Spleen (tissue), 7 donors: ENCODE results near the gene PPA2.

Experiments used
- POLR2AphosphoS5 ChIP-seq, 3 donors: sonication (generic); formaldehyde crosslinking; IDR thresholded peaks; one replicate each; pipeline ENCODE4 v1.5.1; 2017; ENCODE audit warnings: antibody characterized with exemption in 3 of 3
- TF ChIP-seq, protein P1 (sequence below), 11 experiments: fragments of 200-600 bp in 7 of 11; fragments of 450-650 bp in 4 of 11; sonication (generic) in 4 of 11; IDR thresholded peaks in 8 of 11; conservative IDR thresholded peaks in 3 of 11; 1 replicate in 7 of 11; 2 replicates in 4 of 11; pipeline versions ENCODE4 v1.4.0 to v1.8.0; 2016 to 2021; ENCODE audit warnings: antibody characterized with exemption in 11 of 11, inconsistent platforms in 4 of 11, mild to moderate bottlenecking in 1 of 11
- donor health status: DM: no; HTN: no; CAD: no; lungs with moderate emphysema.
- donor health status: DM: no; HTN: no; CAD: no.
- donor health status: DM: no; HTN: no; CAD: no.

DNA sequence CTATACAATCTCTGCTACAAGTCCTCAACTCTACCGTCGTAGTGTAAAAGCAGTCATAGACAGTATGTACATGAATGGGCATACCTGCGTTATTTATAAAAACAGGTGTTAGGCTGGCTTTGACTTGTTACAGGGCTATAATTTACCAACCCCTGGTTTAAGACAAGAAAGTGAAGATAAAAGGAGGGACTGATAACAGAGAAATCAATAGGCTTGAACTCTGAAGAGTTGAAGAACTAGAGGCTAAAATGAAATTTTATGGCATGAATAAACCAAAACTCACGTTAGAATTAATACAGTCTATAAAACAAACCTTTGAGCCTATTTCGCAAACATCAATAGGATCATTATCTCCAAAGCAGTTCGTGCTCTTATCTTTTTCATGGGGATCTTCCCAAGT, 36.2 kb downstream of the PPA2 start:
- TF ChIP-seq, protein P1, sequence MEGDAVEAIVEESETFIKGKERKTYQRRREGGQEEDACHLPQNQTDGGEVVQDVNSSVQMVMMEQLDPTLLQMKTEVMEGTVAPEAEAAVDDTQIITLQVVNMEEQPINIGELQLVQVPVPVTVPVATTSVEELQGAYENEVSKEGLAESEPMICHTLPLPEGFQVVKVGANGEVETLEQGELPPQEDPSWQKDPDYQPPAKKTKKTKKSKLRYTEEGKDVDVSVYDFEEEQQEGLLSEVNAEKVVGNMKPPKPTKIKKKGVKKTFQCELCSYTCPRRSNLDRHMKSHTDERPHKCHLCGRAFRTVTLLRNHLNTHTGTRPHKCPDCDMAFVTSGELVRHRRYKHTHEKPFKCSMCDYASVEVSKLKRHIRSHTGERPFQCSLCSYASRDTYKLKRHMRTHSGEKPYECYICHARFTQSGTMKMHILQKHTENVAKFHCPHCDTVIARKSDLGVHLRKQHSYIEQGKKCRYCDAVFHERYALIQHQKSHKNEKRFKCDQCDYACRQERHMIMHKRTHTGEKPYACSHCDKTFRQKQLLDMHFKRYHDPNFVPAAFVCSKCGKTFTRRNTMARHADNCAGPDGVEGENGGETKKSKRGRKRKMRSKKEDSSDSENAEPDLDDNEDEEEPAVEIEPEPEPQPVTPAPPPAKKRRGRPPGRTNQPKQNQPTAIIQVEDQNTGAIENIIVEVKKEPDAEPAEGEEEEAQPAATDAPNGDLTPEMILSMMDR (IDR thresholded peaks at IDR 0.05 in 8 of 11, conservative IDR thresholded peaks at IDR 0.05 in 3 of 11): no peak
- TF ChIP-seq POLR2AphosphoS5 (IDR thresholded peaks at IDR 0.05): no peak
